ENCODE results near the gene NFAM1.

DNA sequence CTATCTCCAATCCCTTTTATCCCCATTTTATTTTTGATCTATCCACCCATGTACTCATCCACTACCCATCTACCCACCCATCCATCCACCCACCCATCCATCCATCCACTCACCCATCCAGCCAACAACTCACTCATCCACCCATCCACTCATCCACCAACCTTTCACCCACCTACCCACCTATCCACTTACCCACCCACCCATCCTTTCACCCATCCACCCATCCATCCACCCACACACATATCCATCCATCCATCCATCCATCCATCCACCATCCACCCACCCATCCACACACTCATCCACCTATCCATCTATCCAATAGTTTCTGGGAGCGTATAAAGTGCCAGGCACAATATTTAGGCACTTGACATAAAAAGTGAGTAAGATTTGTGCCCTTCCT is 39.2 kb upstream of the NFAM1 start:
- TF ChIP-seq, protein P1, sequence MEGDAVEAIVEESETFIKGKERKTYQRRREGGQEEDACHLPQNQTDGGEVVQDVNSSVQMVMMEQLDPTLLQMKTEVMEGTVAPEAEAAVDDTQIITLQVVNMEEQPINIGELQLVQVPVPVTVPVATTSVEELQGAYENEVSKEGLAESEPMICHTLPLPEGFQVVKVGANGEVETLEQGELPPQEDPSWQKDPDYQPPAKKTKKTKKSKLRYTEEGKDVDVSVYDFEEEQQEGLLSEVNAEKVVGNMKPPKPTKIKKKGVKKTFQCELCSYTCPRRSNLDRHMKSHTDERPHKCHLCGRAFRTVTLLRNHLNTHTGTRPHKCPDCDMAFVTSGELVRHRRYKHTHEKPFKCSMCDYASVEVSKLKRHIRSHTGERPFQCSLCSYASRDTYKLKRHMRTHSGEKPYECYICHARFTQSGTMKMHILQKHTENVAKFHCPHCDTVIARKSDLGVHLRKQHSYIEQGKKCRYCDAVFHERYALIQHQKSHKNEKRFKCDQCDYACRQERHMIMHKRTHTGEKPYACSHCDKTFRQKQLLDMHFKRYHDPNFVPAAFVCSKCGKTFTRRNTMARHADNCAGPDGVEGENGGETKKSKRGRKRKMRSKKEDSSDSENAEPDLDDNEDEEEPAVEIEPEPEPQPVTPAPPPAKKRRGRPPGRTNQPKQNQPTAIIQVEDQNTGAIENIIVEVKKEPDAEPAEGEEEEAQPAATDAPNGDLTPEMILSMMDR (IDR thresholded peaks at IDR 0.05): no peak
- no peak for TF ChIP-seq POLR2A (IDR thresholded peaks at IDR 0.05)
